K562 (cell line): ENCODE measurements around the gene GIPR. TPM values are rescaled to one million over a fixed set of nuclear protein-coding genes. Genes with fewer than 3 reads are reported as not detected.

ENCODE experiments used
- CHD4 ChIP-seq: fragments of 200-600 bp; sonication (generic); IDR thresholded peaks from 3 replicates; pipeline ENCODE4 v1.6.1; 2012; ENCODE audit warnings: low read depth, mild to moderate bottlenecking, mixed read lengths, low read length, inconsistent platforms; ENCODE audit not compliant: insufficient read depth, insufficient replicate concordance, poor library complexity, severe bottlenecking
- E2F5 ChIP-seq: sonication (generic); formaldehyde crosslinking; IDR thresholded peaks from 2 replicates; pipeline ENCODE4 v1.8.0; 2022; ENCODE audit warnings: mild to moderate bottlenecking, missing genetic modification reagents
- EGR1 ChIP-seq: fragments of 450-650 bp; conservative IDR thresholded peaks from 2 replicates; pipeline ENCODE4 v1.6.1; 2017; ENCODE audit warnings: mild to moderate bottlenecking
- EHMT2 ChIP-seq: fragments of 450-650 bp; IDR thresholded peaks from 2 replicates; pipeline ENCODE4 v1.6.1; 2018; ENCODE audit warnings: antibody characterized with exemption
- ETV1 ChIP-seq: fragments of 450-650 bp; conservative IDR thresholded peaks from 2 replicates; pipeline ENCODE4 v1.6.1; 2016; ENCODE audit warnings: missing genetic modification characterization, control low read depth, low read depth, missing compliant biosample characterization
- FOXP1 ChIP-seq: sonication (generic); formaldehyde crosslinking; IDR thresholded peaks from 2 replicates; pipeline ENCODE4 v1.8.0; 2022; ENCODE audit warnings: mild to moderate bottlenecking, missing genetic modification reagents
- FOXP4 ChIP-seq: sonication (generic); formaldehyde crosslinking; IDR thresholded peaks from 2 replicates; pipeline ENCODE4 v1.8.0; 2022; ENCODE audit warnings: mild to moderate bottlenecking, missing genetic modification reagents, borderline replicate concordance
- GATAD2A ChIP-seq: fragments of 450-650 bp; IDR thresholded peaks from 2 replicates; pipeline ENCODE4 v1.6.1; 2017
- GTF3C2 ChIP-seq: IDR thresholded peaks from 3 replicates; pipeline ENCODE4 v1.6.1; 2011; ENCODE audit warnings: borderline replicate concordance, mild to moderate bottlenecking, moderate library complexity; ENCODE audit not compliant: insufficient read length; ENCODE audit errors: extremely low read depth
- HDGF ChIP-seq: fragments of 450-650 bp; IDR thresholded peaks from 2 replicates; pipeline ENCODE4 v1.6.1; 2016
- HMGXB4 ChIP-seq: sonication (generic); formaldehyde crosslinking; IDR thresholded peaks from 2 replicates; pipeline ENCODE4 v1.8.1; 2023; ENCODE audit warnings: mild to moderate bottlenecking, missing genetic modification reagents
- KDM2B ChIP-seq: fragments of 250-450 bp; sonication (Bioruptor Pico); IDR thresholded peaks from 2 replicates; pipeline ENCODE4 v1.8.0; 2021; ENCODE audit warnings: mild to moderate bottlenecking, moderate library complexity
- MAFK ChIP-seq: IDR thresholded peaks from 2 replicates; pipeline ENCODE4 v1.6.1; 2011; ENCODE audit warnings: low read length, improper control_type of control experiment
- RAD51 ChIP-seq: fragments of 450-650 bp; IDR thresholded peaks from 2 replicates; pipeline ENCODE4 v1.7.1; 2016; ENCODE audit warnings: low read depth, mild to moderate bottlenecking, borderline replicate concordance
- USF2 ChIP-seq: sonication (generic); formaldehyde crosslinking; IDR thresholded peaks from 2 replicates; pipeline ENCODE4 v1.5.0; 2020; ENCODE audit warnings: missing genetic modification reagents
- ZNF121 ChIP-seq: sonication (generic); formaldehyde crosslinking; conservative IDR thresholded peaks from 2 replicates; pipeline ENCODE4 v1.8.0; 2022; ENCODE audit warnings: missing genetic modification reagents
- ZNF197 ChIP-seq: fragments of 200-800 bp; sonication (Bioruptor generic); IDR thresholded peaks from 2 replicates; pipeline ENCODE4 v1.6.1; 2016; ENCODE audit warnings: low read depth, missing genetic modification characterization, missing compliant biosample characterization
- ZNF668 ChIP-seq: fragments of 250-450 bp; sonication (Bioruptor Pico); IDR thresholded peaks from 2 replicates; pipeline ENCODE4 v1.8.0; 2022; ENCODE audit warnings: mild to moderate bottlenecking, inconsistent platforms
- polyA plus RNA-seq, 8 experiments: library from polyadenylated mRNA; depleted of rRNA in 4 of 8; stranded (reverse) in 5 of 8; unstranded in 3 of 8; fragments of >200 nt; fragmentation: Nextera tagmentation in 2 of 8; fragmentation: Illumina TruSeq in 1 of 8; extraction: Ambion mirVana in 2 of 8; extraction: Trizol in 1 of 8; gene quantifications; 2 replicates each; pipeline versions ENCODE4 v1.2.1 to v1.2.3, GENCODE V29; 2011 to 2014; ENCODE audit warnings: inconsistent platforms in 1 of 8, missing spikeins in 1 of 8
- total RNA-seq, 7 experiments: library from RNA; depleted of rRNA in 6 of 7; stranded (reverse); fragments of >200 nt in 6 of 7; fragmentation: Illumina TruSeq in 2 of 7; extraction: Trizol in 2 of 7; gene quantifications; 2 replicates each; pipeline versions ENCODE4 v1.2.1 to v1.2.3, GENCODE V29; 2011 to 2021; ENCODE audit warnings: low replicate concordance in 1 of 7

Gene GIPR
- total and polyA plus RNA-seq, 9 of the 15 experiments (the other 6 are each of a cell fraction or from before 2014, with no cell fraction given): 2.2 to 26.8 (median 12.7) TPM

- TF ChIP-seq HMGXB4: 0 out of 2 replicates have a peak, but pooled peaks have one; percentile 40
- no peak for TF ChIP-seq E2F5 (CRISPR knock-in tag)
- TF ChIP-seq USF2: no peak
- TF ChIP-seq HDGF: no peak
- TF ChIP-seq KDM2B (CRISPR knock-in tag): no peak
- no peak for TF ChIP-seq ZNF121 (CRISPR knock-in tag)
- TF ChIP-seq CHD4: no peak
- TF ChIP-seq ZNF668 (CRISPR knock-in tag): no peak
- TF ChIP-seq EHMT2: 0 out of 2 replicates have a peak, but pooled peaks have one; percentile 31
- no peak for TF ChIP-seq EGR1
- TF ChIP-seq RAD51: no peak
- peak; percentile 46; the same call in 1 of the 2 replicates for TF ChIP-seq GATAD2A
- TF ChIP-seq FOXP1 (CRISPR knock-in tag): no peak
- no peak for TF ChIP-seq ZNF197 (CRISPR knock-in tag)
- TF ChIP-seq MAFK: no peak
- TF ChIP-seq ETV1 (tag): no peak
- TF ChIP-seq GTF3C2: peak; percentile 13
- TF ChIP-seq FOXP4 (CRISPR knock-in tag): no peak
These were observed 24.7 kb upstream of the GIPR start (continued) for GRCh38 chr19:45643024-45643926.
